Parathyroid adenoma (tissue), 2 donors: Measurements from ENCODE around the gene CLIC3.

ENCODE experiments used
- H2AFZ ChIP-seq: fragments of 300-600 bp; sonication (generic); one replicate; pipeline ENCODE4 v1.7.0; 2017; ENCODE audit warnings: antibody characterized with exemption, mild to moderate bottlenecking
- H3K27ac ChIP-seq: fragments of 300-600 bp; sonication (generic); one replicate; pipeline ENCODE4 v1.7.0; 2017
- H3K27me3 ChIP-seq: fragments of 300-600 bp; sonication (generic); one replicate; pipeline ENCODE4 v1.7.0; 2017; ENCODE audit warnings: low read length; ENCODE audit not compliant: control insufficient read depth, insufficient read depth
- H3K36me3 ChIP-seq: fragments of 300-600 bp; sonication (generic); one replicate; pipeline ENCODE4 v1.7.0; 2017; ENCODE audit warnings: low read length; ENCODE audit not compliant: control insufficient read depth, insufficient read depth
- H3K4me1 ChIP-seq: fragments of 300-600 bp; sonication (generic); one replicate; pipeline ENCODE4 v1.7.0; 2017; ENCODE audit warnings: control low read depth
- H3K4me2 ChIP-seq: fragments of 300-600 bp; sonication (generic); one replicate; pipeline ENCODE4 v1.7.0; 2017; ENCODE audit warnings: low read length
- H3K4me3 ChIP-seq: fragments of 300-600 bp; sonication (generic); one replicate; pipeline ENCODE4 v1.7.0; 2017; ENCODE audit warnings: low read depth, low read length
- H3K79me2 ChIP-seq: fragments of 300-600 bp; sonication (generic); one replicate; pipeline ENCODE4 v1.7.0; 2017; ENCODE audit warnings: control low read depth
- H3K9ac ChIP-seq: fragments of 300-600 bp; sonication (generic); one replicate; pipeline ENCODE4 v1.7.0; 2017; ENCODE audit warnings: mild to moderate bottlenecking
- H3K9me3 ChIP-seq: fragments of 300-600 bp; sonication (generic); one replicate; pipeline ENCODE4 v1.7.0; 2017; ENCODE audit warnings: low read length; ENCODE audit not compliant: control insufficient read depth
- TF ChIP-seq, protein P1 (sequence below): fragments of 300-600 bp; sonication (generic); IDR thresholded peaks from one replicate; pipeline ENCODE4 v1.7.0; 2017; ENCODE audit warnings: antibody characterized with exemption, mild to moderate bottlenecking
- donor health status: primary hyperparathyroidism.

CLIC3 gene

DNA sequence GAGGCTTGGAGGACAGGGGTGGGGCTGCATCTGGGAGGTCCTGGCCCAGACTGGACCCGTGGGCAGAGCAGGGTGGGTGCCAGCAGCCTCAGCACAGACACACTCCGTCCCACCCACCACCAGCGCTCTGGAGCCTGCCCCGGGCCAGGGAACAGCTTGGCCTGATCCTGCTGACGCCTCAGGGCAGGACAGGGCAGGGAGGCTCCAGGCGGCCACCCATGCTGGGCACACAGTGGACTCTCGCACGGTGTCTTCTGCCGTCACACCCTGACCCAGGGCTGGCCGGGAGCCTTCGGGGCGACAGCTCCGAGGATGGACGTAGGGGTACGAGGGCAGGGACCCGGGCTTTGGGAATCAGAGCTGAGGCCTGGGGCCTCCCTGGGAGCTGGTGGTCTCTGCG, 27.2 kb downstream of the CLIC3 start:
- Histone ChIP-seq H3K36me3 (no peaks in the 10 kb centered on the region), H3K4me1 (no peaks in the 10 kb centered on the region), H2AFZ (no peak overlapping the region), H3K4me3 (no peak overlapping the region), H3K9me3 (no peaks in the 10 kb centered on the region), H3K27ac (no peak overlapping the region), H3K4me2 (no peak overlapping the region), H3K27me3 (no peaks in the 10 kb centered on the region), H3K9ac (no peak overlapping the region), H3K79me2 (no peaks in the 10 kb centered on the region)
- TF ChIP-seq, protein P1, sequence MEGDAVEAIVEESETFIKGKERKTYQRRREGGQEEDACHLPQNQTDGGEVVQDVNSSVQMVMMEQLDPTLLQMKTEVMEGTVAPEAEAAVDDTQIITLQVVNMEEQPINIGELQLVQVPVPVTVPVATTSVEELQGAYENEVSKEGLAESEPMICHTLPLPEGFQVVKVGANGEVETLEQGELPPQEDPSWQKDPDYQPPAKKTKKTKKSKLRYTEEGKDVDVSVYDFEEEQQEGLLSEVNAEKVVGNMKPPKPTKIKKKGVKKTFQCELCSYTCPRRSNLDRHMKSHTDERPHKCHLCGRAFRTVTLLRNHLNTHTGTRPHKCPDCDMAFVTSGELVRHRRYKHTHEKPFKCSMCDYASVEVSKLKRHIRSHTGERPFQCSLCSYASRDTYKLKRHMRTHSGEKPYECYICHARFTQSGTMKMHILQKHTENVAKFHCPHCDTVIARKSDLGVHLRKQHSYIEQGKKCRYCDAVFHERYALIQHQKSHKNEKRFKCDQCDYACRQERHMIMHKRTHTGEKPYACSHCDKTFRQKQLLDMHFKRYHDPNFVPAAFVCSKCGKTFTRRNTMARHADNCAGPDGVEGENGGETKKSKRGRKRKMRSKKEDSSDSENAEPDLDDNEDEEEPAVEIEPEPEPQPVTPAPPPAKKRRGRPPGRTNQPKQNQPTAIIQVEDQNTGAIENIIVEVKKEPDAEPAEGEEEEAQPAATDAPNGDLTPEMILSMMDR: no peak

DNA sequence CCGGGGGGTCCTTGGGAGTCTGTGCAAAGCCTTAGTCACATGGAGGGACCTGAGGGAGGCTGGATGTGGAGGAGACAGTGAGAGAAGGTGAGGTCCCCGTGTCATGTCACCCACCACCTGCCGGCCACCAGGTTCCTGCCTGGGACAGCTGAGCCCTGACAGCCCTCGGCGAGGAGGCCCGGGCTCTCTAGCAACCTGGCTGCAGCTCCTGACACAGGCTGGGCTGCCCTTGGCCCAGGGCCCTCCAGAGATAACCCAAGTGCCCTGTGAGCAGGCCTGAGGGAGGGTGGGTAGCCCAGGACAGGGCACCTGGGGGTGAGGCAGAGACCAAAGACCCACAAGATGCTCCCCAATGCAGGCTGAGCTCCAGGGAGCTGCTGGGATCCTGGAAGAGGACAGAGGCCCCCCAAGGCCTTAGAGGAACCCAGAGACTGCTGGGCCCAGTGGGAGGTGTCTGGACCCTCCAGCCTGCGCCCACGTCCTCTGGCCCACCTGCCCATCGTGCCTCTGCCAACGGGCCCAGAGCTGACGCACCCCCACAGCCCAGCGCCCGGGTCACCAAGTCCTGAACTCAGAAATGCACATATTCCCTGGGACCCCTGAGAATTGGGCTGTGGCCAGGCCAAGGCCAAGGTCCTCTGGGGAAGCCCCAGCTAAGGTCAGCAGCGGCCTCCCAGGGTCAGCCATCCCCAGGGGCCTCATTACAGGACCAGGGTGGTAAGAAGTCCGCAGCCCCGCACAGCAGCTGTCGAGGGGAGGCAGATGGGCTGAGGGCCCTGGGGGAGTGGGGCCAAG, 27.8 kb downstream of the CLIC3 start:
- TF ChIP-seq, protein P1: no peak
- Histone ChIP-seq H3K27me3 (no peaks in the 10 kb centered on the region), H3K27ac (no peak overlapping the region), H3K4me3 (no peak overlapping the region), H3K79me2 (no peaks in the 10 kb centered on the region), H3K4me1 (no peaks in the 10 kb centered on the region), H3K4me2 (no peak overlapping the region), H3K36me3 (no peaks in the 10 kb centered on the region), H3K9ac (no peak overlapping the region), H3K9me3 (no peaks in the 10 kb centered on the region), H2AFZ (no peak overlapping the region)

DNA sequence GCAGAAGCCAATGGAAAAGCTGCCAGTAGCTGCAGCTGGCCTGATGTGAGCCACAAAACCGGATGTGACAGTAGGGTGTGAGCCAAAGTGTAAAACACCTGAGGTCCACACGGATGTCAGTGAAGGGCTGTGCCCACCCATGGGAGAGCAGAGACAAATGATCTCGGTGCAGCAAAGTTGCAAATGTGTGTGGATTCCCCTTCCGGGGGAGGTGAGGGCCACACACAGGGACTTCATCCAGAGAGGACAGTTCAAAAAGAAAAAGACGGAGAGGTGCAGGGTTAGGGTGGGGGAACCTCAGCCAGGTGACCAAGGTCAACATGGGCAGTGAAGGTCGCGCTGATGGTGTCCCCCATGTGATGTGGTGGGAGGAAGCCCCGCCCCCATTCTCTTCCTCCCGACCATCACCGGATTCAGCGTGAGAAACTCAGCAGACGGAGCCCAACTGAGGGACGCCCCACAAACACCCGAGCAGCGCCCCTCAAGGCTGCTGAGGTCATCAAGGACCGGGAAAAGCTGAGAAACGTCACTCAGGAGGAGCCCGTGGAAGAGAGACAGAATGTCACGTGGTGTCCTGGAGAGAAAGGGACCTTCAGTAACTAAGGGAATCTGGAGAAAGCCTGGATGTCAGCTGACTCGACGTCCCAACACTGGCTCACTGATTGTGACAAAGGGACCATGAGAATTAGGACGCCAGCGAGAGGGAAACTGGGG, 30.4 kb downstream of the CLIC3 start:
- TF ChIP-seq, protein P1: no peak
- Histone ChIP-seq H3K9me3 (no peaks in the 10 kb centered on the region), H3K4me3 (peak overlapping the region; percentile 13), H3K27me3 (no peaks in the 10 kb centered on the region), H3K79me2 (no peaks in the 10 kb centered on the region), H3K4me1 (no peaks in the 10 kb centered on the region), H3K9ac (no peak overlapping the region), H2AFZ (no peak overlapping the region), H3K4me2 (peak overlapping the region; percentile 56), H3K27ac (no peak overlapping the region), H3K36me3 (no peaks in the 10 kb centered on the region)

DNA sequence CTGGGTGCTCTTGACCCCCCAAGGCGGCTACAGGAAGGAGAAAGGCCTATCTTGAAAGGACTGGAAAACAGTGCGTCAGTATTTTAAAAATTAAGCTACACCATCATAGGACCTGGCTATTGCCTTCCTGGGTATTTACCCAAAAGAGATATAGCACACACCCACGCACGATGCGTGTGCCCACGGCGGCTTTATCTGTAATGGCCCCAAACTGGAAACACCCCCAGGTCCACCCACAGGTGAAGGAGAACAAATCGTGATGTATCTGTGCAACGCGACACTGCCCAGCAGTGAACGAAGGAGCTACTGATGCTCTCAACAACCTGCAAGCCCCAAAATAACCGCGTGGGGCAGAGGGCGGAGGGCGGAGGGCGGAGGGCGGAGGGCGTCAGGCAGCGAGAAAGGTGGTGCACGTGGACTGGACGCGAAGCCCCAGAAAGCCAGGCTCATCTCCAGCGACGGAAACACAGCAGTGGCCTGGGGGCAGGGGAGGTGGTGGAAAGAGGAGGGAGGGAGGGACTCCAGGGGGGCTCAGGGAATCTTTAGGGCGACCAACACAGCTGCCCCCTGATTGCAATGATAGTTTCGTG, 31.4 kb downstream of the CLIC3 start:
- Histone ChIP-seq H3K4me2 (no peak overlapping the region), H3K9me3 (no peaks in the 10 kb centered on the region), H3K27ac (no peak overlapping the region), H3K4me1 (no peaks in the 10 kb centered on the region), H3K4me3 (no peak overlapping the region), H2AFZ (no peak overlapping the region), H3K36me3 (no peaks in the 10 kb centered on the region), H3K79me2 (no peaks in the 10 kb centered on the region), H3K9ac (no peak overlapping the region), H3K27me3 (no peaks in the 10 kb centered on the region)
- TF ChIP-seq, protein P1: no peak
